Esophagus squamous epithelium (tissue), 5 donors: ENCODE results near the gene AOPEP. TPM values are rescaled to one million over a fixed set of nuclear protein-coding genes. Genes with fewer than 3 reads are reported as not detected.

Experiments
- DNase-seq: peaks from one replicate; lab custom pipeline; 2025; lab: John Stamatoyannopoulos, UW
- H3K27ac ChIP-seq, 4 donors: fragments of 200-600 bp; sonication (generic); one replicate each; pipeline ENCODE4 v1.5.1; 2016 to 2019; ENCODE audit warnings: mild to moderate bottlenecking in 1 of 4
- H3K27me3 ChIP-seq, 4 donors: fragments of 200-600 bp; sonication (generic); 1 replicate in 3 of 4; 2 replicates in 1 of 4; pipeline versions ENCODE4 v1.5.1 to v1.6.0; 2017 to 2021; ENCODE audit warnings: antibody characterized with exemption in 1 of 4
- H3K36me3 ChIP-seq, 3 donors: fragments of 200-600 bp; sonication (generic); one replicate each; pipeline ENCODE4 v1.5.1; 2016 to 2019
- H3K4me1 ChIP-seq, 3 donors: fragments of 200-600 bp; sonication (generic); one replicate each; pipeline ENCODE4 v1.5.1; 2017 to 2019
- H3K4me3 ChIP-seq, 4 donors: fragments of 200-600 bp; sonication (generic); 1 replicate in 3 of 4; 2 replicates in 1 of 4; pipeline ENCODE4 v1.5.1; 2016 to 2019; ENCODE audit warnings: mild to moderate bottlenecking in 2 of 4, moderate library complexity in 1 of 4
- H3K9me3 ChIP-seq, 3 donors: fragments of 200-600 bp; sonication (generic); one replicate each; pipeline ENCODE4 v1.5.1; 2016 to 2019
- CTCF ChIP-seq, 6 experiments: fragments of 450-650 bp in 4 of 6; fragments of 200-600 bp in 2 of 6; sonication (generic) in 2 of 6; IDR thresholded peaks; one replicate each; pipeline ENCODE4 v1.5.1; 2016 to 2019; ENCODE audit warnings: antibody characterized with exemption in 6 of 6, mild to moderate bottlenecking in 4 of 6, moderate library complexity in 4 of 6
- POLR2A ChIP-seq, 4 donors: fragments of 450-650 bp; IDR thresholded peaks; one replicate each; pipeline ENCODE4 v1.6.1; 2017; ENCODE audit warnings: antibody characterized with exemption in 4 of 4, mild to moderate bottlenecking in 4 of 4, moderate library complexity in 3 of 4
- WGBS, 2 donors: methylation state at CpG; one replicate each; pipeline ENCODE4 v1.1.5; 2018; 5-methylcytosine and 5-hydroxymethylcytosine counted together
- intact Hi-C: fragments of 100-400 bp; cut with DNase I; formaldehyde crosslinking; loops from one replicate; pipeline ENCODE4 v1.15.0; 2022
- total RNA-seq, 4 donors: library from RNA; depleted of rRNA; stranded (reverse); fragments of >200 nt; gene quantifications; one replicate each; pipeline ENCODE4 v1.1.0, GENCODE V29; 2016
- donor health status: DM: yes; HTN: yes; CAD: no.

AOPEP gene
- total RNA-seq, result 100 to 1,000 TPM; 101 to 300 (median 115) TPM

- intact Hi-C loops, result no loop called here
- Histone ChIP-seq H3K4me1 (peaks cover 3 to 20% (median 5%) of the 10 kb centered on the region in 3 donors), H3K27me3 (no peaks in the 10 kb centered on the region), H3K27ac (peak within 1 kb of the TSS; percentile 90 to 97 (median 93)), H3K9me3 (no peaks in the 10 kb centered on the region), H3K36me3 (no peaks in the 10 kb centered on the region), H3K4me3 (peak within 1 kb of the TSS; percentile 72 to 99 (median 80))
- DNase-seq, result peak; percentile 92
- TF ChIP-seq POLR2A (IDR thresholded peaks at IDR 0.05) (peak in 3 of 4 donors; percentile 56 to 86 (median 72)), CTCF (IDR thresholded peaks at IDR 0.05) (peak in 1 of 6 experiments; percentile 44)
- WGBS, 2 donors, result 0 to 1% methylated on average over 11 to 15 of the region's 52 CpGs
Measured at GRCh38 chr9:94726495-94727191, at the start of gene AOPEP. TSS of gene AOPEP (plus strand) at chr9:94726699. CDS start at chr9:94759784, 33,085 bp downstream.

GRCh38 chr9:94677929-94678328 is 48.6 kb upstream of the AOPEP start:
- intact Hi-C loops, result loop anchor here (5.0 kb wide), 1 partner anchor 454 kb away; no protein-coding TSS in a partner anchor
- 71 to 74% methylated on average over 4 of the region's 4 CpGs for WGBS, 2 donors
- Histone ChIP-seq H3K36me3 (no peaks in the 10 kb centered on the region), H3K4me3 (no peak overlapping the region), H3K27me3 (no peaks in the 10 kb centered on the region), H3K9me3 (no peaks in the 10 kb centered on the region), H3K27ac (no peak overlapping the region), H3K4me1 (peaks cover 3 to 39% (median 14%) of the 10 kb centered on the region in 3 donors)
- no peak for TF ChIP-seq POLR2A (IDR thresholded peaks at IDR 0.05)
- no peak for TF ChIP-seq CTCF (IDR thresholded peaks at IDR 0.05)
- DNase-seq, result no peak

- Histone ChIP-seq H3K4me1 (peaks cover 3 to 39% (median 14%) of the 10 kb centered on the region in 3 donors), H3K36me3 (no peaks in the 10 kb centered on the region), H3K9me3 (no peaks in the 10 kb centered on the region), H3K4me3 (no peak overlapping the region), H3K27me3 (no peaks in the 10 kb centered on the region), H3K27ac (no peak overlapping the region)
- no peak for TF ChIP-seq CTCF (IDR thresholded peaks at IDR 0.05)
- DNase-seq, result no peak
- WGBS, 2 donors, result 76 to 87% methylated on average over 8 of the region's 8 CpGs
- intact Hi-C loops, result loop anchor here (5.0 kb wide), 1 partner anchor 453 kb away; no protein-coding TSS in a partner anchor
Measured at GRCh38 chr9:94679587-94679986, 46.9 kb upstream of the AOPEP start.

GRCh38 chr9:94680020-94680419 is 46.5 kb upstream of the AOPEP start:
- intact Hi-C loops, result no loop called here
- no peak overlapping the region for H3K4me3 ChIP-seq
- TF ChIP-seq CTCF (IDR thresholded peaks at IDR 0.05), result no peak
- TF ChIP-seq POLR2A (IDR thresholded peaks at IDR 0.05), result no peak
- DNase-seq, result no peak
- no peak overlapping the region for H3K27ac ChIP-seq
- peaks cover 3 to 35% (median 11%) of the 10 kb centered on the region in 3 donors for H3K4me1 ChIP-seq
- H3K9me3 ChIP-seq, result no peaks in the 10 kb centered on the region
- no peaks in the 10 kb centered on the region for H3K36me3 ChIP-seq
- 89 to 100% methylated on average over 1 of the region's 1 CpG for WGBS, 2 donors
- H3K27me3 ChIP-seq, result no peaks in the 10 kb centered on the region

GRCh38 chr9:94680621-94681020 is 45.9 kb upstream of the AOPEP start:
- WGBS, 2 donors, result 60 to 75% methylated on average over 2 of the region's 2 CpGs
- no peak overlapping the region for H3K27ac ChIP-seq

More at GRCh38 chr9:94680621-94681020, 45.9 kb upstream of the AOPEP start:
- Histone ChIP-seq H3K9me3 (no peaks in the 10 kb centered on the region), H3K27me3 (no peaks in the 10 kb centered on the region), H3K4me1 (peaks cover 3 to 29% (median 5%) of the 10 kb centered on the region in 3 donors), H3K36me3 (no peaks in the 10 kb centered on the region), H3K4me3 (no peak overlapping the region)
- TF ChIP-seq CTCF (IDR thresholded peaks at IDR 0.05) (no peak), POLR2A (IDR thresholded peaks at IDR 0.05) (no peak)
- intact Hi-C loops, result no loop called here
- no peak for DNase-seq
